ENCODE results near the gene LIMK1. TPM values are rescaled to one million over a fixed set of nuclear protein-coding genes. Genes with fewer than 3 reads are reported as not detected.

Gene LIMK1
- total RNA-seq, 2 donors from 2014 or later, result 9.4 to 14.7 TPM

- DNase-seq (ENCODE audit: low spot score), result no peak
- peaks cover 88% of the 10 kb centered on the region for H3K36me3 ChIP-seq
- TF ChIP-seq CTCF (IDR thresholded peaks at IDR 0.05), result no peak
- no peak overlapping the region for H3K27ac ChIP-seq
- no peak overlapping the region for H3K4me3 ChIP-seq
- H3K4me1 ChIP-seq, result no peaks in the 10 kb centered on the region
- no peaks in the 10 kb centered on the region for H3K27me3 ChIP-seq
- no peaks in the 10 kb centered on the region for H3K9me3 ChIP-seq
Observed at GRCh38 chr7:74052628-74053027, 31.0 kb upstream of the LIMK1 start.

DNA sequence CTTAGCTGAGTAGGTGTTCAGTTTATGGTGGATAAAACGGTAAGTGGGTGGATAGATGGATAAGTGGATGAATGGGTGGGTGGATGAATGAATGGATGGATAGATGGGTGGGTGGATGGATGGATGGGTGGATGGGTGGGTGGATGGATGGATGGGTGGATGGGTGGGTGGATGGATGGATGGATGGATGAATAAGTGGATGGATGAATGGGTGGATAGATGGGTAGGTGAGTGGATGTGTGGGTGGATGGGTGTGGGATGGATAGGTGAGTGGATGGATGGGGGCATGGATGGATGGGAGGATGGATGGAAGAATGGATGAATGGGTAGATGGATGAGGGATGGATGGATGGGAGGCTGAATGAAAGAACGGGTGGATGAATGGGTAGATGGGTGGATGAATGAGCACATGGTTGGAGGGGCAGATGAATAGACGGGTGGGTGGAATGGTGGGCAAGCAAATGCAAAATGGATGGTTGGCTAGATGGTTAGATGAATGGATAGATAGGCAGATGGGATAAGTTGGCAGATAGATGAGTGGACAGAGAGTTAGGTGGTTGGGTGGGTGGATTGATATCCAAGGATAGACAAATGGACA lies 29.9 kb upstream of the LIMK1 start:
- H3K36me3 ChIP-seq, result peaks cover 82% of the 10 kb centered on the region
- no peak overlapping the region for H3K27ac ChIP-seq
- H3K4me3 ChIP-seq, result no peak overlapping the region

GRCh38 chr7:74056096-74056915 lies 27.3 kb upstream of the LIMK1 start:
- no peaks in the 10 kb centered on the region for H3K27me3 ChIP-seq
- DNase-seq (ENCODE audit: low spot score), result no peak
- no peak for TF ChIP-seq CTCF (IDR thresholded peaks at IDR 0.05)
- H3K4me1 ChIP-seq, result peaks cover 0 to 9% of the 10 kb centered on the region in 2 donors
- no peaks in the 10 kb centered on the region for H3K9me3 ChIP-seq
- H3K27ac ChIP-seq, result no peak overlapping the region
- peaks cover 80% of the 10 kb centered on the region for H3K36me3 ChIP-seq
- no peak overlapping the region for H3K4me3 ChIP-seq

More for the DNA sequence above, 29.9 kb upstream of the LIMK1 start:
- Histone ChIP-seq H3K9me3 (no peaks in the 10 kb centered on the region), H3K27me3 (no peaks in the 10 kb centered on the region), H3K4me1 (no peaks in the 10 kb centered on the region)
- no peak for DNase-seq (ENCODE audit: low spot score)
- TF ChIP-seq CTCF (IDR thresholded peaks at IDR 0.05), result no peak

DNA sequence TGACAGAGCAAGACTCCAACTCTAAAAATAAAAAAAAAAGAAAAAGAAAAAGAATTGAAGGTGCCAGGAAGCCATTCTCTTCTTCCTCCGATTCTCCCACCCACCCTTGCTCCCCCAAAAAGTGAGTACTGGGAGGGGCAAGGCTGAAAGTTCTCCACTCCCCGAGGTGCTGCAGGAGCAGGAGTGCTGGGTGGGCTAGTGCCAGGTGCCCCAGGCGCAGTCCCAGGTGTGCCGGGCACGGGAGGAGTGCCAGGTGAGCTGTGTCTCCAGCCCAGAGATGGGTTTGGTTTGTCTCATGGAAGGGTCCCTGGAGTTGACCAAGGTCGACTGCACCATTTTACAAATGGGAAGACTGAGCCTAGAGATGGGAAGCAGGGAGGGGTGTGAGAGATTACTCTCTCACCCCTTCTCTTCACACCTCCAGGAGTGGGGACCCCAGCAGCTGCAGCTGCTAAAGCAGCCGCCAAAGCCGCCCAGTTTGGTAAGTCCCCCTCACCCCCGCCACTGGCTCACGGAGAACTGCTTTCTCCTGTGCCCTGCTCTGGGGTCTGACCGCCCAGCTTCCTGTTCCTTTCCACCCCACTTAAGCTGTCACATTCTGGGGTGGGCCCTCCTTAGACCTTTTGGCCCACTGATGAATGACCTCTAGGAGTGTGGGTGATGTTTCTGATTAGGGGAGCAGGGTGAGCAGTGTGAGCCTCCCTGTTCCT lies 26.2 kb upstream of the LIMK1 start:
- no peak for DNase-seq (ENCODE audit: low spot score)
- no peak for TF ChIP-seq CTCF (IDR thresholded peaks at IDR 0.05)

DNA sequence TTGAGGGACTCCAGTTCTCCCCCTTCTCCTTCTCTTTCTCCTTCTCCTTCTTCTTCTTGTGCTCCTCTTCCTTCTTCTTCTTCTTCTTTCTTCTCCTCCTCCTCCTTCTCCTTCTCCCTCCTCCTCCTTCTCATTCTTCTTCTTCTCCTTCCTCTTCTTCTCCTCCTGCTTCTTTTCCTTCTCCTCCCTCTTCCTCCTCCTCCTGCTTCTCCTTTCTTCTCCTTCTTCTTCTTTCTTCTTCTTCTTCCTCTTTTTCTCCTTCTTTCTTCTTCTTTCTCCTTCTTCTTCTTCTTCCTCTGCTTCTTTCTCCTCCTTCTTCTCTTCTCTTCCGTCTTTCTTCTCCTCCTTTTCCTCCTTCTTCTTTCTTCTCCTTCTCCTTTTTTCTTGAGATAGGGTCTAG lies 25.6 kb upstream of the LIMK1 start:
- Histone ChIP-seq H3K27ac (no peak overlapping the region), H3K27me3 (no peaks in the 10 kb centered on the region), H3K9me3 (no peaks in the 10 kb centered on the region), H3K4me1 (peaks cover 0 to 23% of the 10 kb centered on the region in 2 donors), H3K36me3 (peaks cover 71% of the 10 kb centered on the region), H3K4me3 (no peak overlapping the region)
- no peak for DNase-seq (ENCODE audit: low spot score)
- TF ChIP-seq CTCF (IDR thresholded peaks at IDR 0.05), result no peak

More for the DNA sequence above, 26.2 kb upstream of the LIMK1 start:
- Histone ChIP-seq H3K9me3 (no peaks in the 10 kb centered on the region), H3K4me3 (no peak overlapping the region), H3K27me3 (no peaks in the 10 kb centered on the region), H3K36me3 (peaks cover 70% of the 10 kb centered on the region), H3K4me1 (peaks cover 0 to 20% of the 10 kb centered on the region in 2 donors), H3K27ac (no peak overlapping the region)
